Osteoblast (primary cell): Measurements from ENCODE around the gene UBE2D2. TPM values are rescaled to one million over a fixed set of nuclear protein-coding genes. Genes with fewer than 3 reads are reported as not detected.
"Not testable (repeated sequence)": the region's sequence is repeated elsewhere in the genome, so short reads cannot be mapped to it uniquely, and the experiment has no call there.

Experiments
- DNase-seq: peaks from one replicate; pipeline ENCODE4 v3.0.0; 2011; ENCODE audit warnings: low spot score, mixed read lengths; ENCODE audit not compliant: insufficient read length; ENCODE audit errors: missing footprints
- H2AFZ ChIP-seq: 2 replicates; pipeline ENCODE4 v1.6.0; 2011; ENCODE audit warnings: mild to moderate bottlenecking, low read length
- H3K27ac ChIP-seq: 2 replicates; pipeline ENCODE4 v1.5.1; 2011; ENCODE audit warnings: mild to moderate bottlenecking, low read depth, low read length, moderate library complexity
- H3K27me3 ChIP-seq: 2 replicates; pipeline ENCODE4 v1.6.0; 2012; ENCODE audit warnings: mild to moderate bottlenecking, control low read depth, inconsistent platforms, low read length, moderate library complexity; ENCODE audit not compliant: insufficient read depth
- H3K36me3 ChIP-seq: 2 replicates; pipeline ENCODE4 v1.5.1; 2011; ENCODE audit warnings: mild to moderate bottlenecking, low read length, control low read depth, moderate library complexity; ENCODE audit not compliant: insufficient read depth
- H3K4me1 ChIP-seq: 2 replicates; pipeline ENCODE4 v1.5.1; 2011; ENCODE audit warnings: mild to moderate bottlenecking, low read length, control low read depth, moderate library complexity; ENCODE audit not compliant: insufficient read depth
- H3K4me2 ChIP-seq: 2 replicates; pipeline ENCODE4 v1.6.0; 2011; ENCODE audit warnings: mild to moderate bottlenecking, low read length; ENCODE audit not compliant: insufficient read depth
- H3K4me3 ChIP-seq: fragments of 200-600 bp; sonication (generic); 3 replicates; pipeline ENCODE4 v1.5.1; 2012; ENCODE audit warnings: mild to moderate bottlenecking, low read length, inconsistent platforms; ENCODE audit not compliant: insufficient read depth
- H3K79me2 ChIP-seq: 2 replicates; pipeline ENCODE4 v1.6.0; 2012; ENCODE audit warnings: mild to moderate bottlenecking, low read length, control low read depth, inconsistent platforms; ENCODE audit not compliant: insufficient read depth
- H3K9me3 ChIP-seq: 2 replicates; pipeline ENCODE4 v1.5.1; 2011; ENCODE audit warnings: low read depth, low read length, control low read depth
- H4K20me1 ChIP-seq: 2 replicates; pipeline ENCODE4 v1.6.0; 2012; ENCODE audit warnings: mild to moderate bottlenecking, low read length, control low read depth; ENCODE audit not compliant: insufficient read depth
- total RNA-seq: library from RNA; depleted of rRNA; stranded (reverse); fragments of >200 nt; gene quantifications from 2 replicates; pipeline ENCODE4 v1.2.3, GENCODE V29; 2012
- TF ChIP-seq, protein P1 (sequence below): IDR thresholded peaks from 2 replicates; pipeline ENCODE4 v1.5.1; 2011; ENCODE audit warnings: mild to moderate bottlenecking, low read depth, low read length, moderate library complexity; ENCODE audit errors: extremely low read depth

UBE2D2 gene
- total RNA-seq, 1 donor: 52.8 TPM

DNA sequence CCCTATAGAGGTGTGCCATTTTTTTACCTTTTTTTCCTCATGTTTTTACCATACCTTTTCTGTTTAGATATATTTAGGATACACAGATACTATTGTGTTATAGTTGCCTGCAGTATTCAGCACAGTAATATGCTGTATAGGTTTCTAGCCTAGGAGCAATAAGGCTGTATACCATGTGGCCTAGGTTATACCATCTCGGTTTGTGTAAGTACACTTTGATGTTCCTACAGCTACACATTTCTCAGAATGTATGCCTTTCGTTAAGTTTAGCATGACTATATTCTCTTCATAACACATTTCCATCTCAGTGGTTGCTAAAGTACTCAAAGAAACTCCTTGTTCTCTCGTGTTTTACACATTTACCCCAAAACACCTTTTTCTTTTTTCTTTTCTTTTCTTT lies 23.0 kb downstream of the UBE2D2 start:
- no peak overlapping the region for H3K4me3 ChIP-seq
- no peak overlapping the region for H3K27ac ChIP-seq
- TF ChIP-seq, protein P1, sequence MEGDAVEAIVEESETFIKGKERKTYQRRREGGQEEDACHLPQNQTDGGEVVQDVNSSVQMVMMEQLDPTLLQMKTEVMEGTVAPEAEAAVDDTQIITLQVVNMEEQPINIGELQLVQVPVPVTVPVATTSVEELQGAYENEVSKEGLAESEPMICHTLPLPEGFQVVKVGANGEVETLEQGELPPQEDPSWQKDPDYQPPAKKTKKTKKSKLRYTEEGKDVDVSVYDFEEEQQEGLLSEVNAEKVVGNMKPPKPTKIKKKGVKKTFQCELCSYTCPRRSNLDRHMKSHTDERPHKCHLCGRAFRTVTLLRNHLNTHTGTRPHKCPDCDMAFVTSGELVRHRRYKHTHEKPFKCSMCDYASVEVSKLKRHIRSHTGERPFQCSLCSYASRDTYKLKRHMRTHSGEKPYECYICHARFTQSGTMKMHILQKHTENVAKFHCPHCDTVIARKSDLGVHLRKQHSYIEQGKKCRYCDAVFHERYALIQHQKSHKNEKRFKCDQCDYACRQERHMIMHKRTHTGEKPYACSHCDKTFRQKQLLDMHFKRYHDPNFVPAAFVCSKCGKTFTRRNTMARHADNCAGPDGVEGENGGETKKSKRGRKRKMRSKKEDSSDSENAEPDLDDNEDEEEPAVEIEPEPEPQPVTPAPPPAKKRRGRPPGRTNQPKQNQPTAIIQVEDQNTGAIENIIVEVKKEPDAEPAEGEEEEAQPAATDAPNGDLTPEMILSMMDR: no peak
- H3K9me3 ChIP-seq: no peaks in the 10 kb centered on the region
- DNase-seq: no peak
- H3K27me3 ChIP-seq: no peaks in the 10 kb centered on the region
- H3K4me1 ChIP-seq: no peaks in the 10 kb centered on the region
- no peak overlapping the region for H3K4me2 ChIP-seq
- H4K20me1 ChIP-seq: peaks cover 30% of the 10 kb centered on the region
- peaks cover 5% of the 10 kb centered on the region for H3K36me3 ChIP-seq
- no peak overlapping the region for H2AFZ ChIP-seq
- H3K79me2 ChIP-seq: peaks cover 96% of the 10 kb centered on the region

DNA sequence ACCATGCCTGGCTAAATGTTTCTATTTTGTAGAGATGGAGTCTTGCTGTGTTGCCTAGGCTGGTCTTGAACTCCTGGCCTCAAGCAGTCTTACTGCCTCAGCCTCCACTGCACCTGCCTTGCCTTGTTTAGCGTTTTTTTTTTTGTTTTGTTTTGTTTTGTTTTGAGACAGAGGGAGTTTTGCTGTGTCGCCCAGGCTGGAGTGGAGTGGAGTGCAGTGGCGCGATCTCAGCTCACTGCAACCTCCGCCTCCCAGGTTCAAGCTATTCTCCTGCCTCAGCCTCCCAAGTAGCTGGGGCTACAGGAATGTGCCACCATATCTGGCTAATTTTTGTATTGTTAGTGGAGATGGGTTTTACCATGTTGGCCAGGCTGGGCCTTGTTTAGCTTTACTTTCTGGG lies 27.0 kb downstream of the UBE2D2 start:
- not testable (repeated sequence) for DNase-seq, H2AFZ ChIP-seq, H3K4me3 ChIP-seq, H3K4me1 ChIP-seq, H3K27me3 ChIP-seq, H3K27ac ChIP-seq, H3K9me3 ChIP-seq, H3K4me2 ChIP-seq, H3K36me3 ChIP-seq
- Histone ChIP-seq H4K20me1 (peaks cover 16% of the 10 kb centered on the region), H3K79me2 (peaks cover 90% of the 10 kb centered on the region)

DNA sequence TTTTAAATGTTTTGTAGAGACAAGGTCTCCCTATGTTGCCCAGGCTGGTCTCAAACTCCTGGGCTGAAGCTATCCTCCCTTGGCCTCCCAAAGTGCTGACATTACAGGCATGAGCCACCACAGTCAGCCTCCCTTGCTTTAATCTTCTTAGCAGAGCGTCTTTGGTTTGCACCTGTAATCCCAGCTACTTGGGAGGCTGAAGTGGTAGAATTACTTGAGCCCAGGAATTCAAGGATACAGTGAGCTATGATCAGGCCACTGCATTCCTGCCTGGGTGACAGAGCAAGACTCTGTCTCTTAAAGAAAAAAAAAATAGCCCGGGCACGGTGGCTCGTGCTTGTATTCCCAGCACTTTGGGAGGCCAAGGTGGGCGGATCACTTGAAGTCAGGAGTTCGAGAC lies 27.8 kb downstream of the UBE2D2 start:
- TF ChIP-seq, protein P1: no peak
- Histone ChIP-seq H3K4me3 (no peak overlapping the region), H3K27me3 (no peaks in the 10 kb centered on the region), H3K9me3 (no peaks in the 10 kb centered on the region), H3K4me2 (no peak overlapping the region), H2AFZ (no peak overlapping the region), H3K27ac (no peak overlapping the region), H3K36me3 (peaks cover 5% of the 10 kb centered on the region), H3K4me1 (peaks cover 2% of the 10 kb centered on the region), H4K20me1 (peaks cover 20% of the 10 kb centered on the region), H3K79me2 (peaks cover 88% of the 10 kb centered on the region)
- no peak for DNase-seq

DNA sequence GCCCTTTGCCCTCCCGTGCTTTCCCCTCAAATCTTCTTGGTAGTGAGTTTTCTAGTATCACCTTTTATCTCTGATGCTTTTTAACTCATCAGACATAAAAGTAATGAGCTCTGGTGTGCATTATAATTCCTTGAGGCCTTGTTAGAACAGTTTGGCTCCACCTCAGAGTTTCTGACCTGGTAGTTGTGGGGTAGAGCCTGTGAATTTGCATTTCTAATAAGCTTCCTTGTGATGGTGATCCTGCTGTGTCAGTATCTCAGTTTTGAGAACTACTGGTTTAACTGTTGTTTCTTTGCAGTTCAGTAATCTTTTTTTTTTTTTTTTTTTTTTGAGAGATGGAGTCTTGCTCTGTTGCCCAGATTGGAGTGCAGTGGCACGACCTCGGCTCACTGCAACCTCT lies 31.1 kb downstream of the UBE2D2 start:
- Histone ChIP-seq H3K4me3 (no peak overlapping the region), H3K9me3 (no peaks in the 10 kb centered on the region), H4K20me1 (peaks cover 15% of the 10 kb centered on the region), H3K4me2 (no peak overlapping the region), H2AFZ (no peak overlapping the region), H3K4me1 (peaks cover 7% of the 10 kb centered on the region), H3K27me3 (no peaks in the 10 kb centered on the region), H3K79me2 (peaks cover 88% of the 10 kb centered on the region), H3K36me3 (no peaks in the 10 kb centered on the region), H3K27ac (no peak overlapping the region)
- TF ChIP-seq, protein P1: no peak
- no peak for DNase-seq

DNA sequence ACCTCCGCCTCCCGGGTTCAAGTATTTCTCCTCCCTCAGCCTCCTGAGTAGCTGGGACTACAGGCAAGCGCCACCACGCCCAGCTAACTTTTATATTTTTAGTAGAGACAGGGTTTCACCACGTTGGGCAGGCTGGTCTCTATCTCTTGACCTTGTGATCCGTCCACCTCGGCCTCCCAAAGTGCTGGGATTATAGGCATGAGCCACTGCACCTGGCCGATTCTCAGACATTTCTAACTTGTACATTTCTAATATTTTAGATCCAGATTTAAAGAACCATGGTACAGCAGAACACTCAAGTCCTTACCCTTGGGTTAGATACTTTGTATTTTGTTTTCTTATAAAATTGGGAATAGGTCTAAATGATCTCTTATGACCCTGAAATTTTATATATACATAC lies 31.9 kb downstream of the UBE2D2 start:
- H3K27me3 ChIP-seq, H3K4me3 ChIP-seq, H3K36me3 ChIP-seq, DNase-seq, H3K4me2 ChIP-seq, H3K27ac ChIP-seq, H3K9me3 ChIP-seq, H3K4me1 ChIP-seq, H2AFZ ChIP-seq: not testable (repeated sequence)
- Histone ChIP-seq H4K20me1 (peaks cover 15% of the 10 kb centered on the region), H3K79me2 (peaks cover 87% of the 10 kb centered on the region)
